Caco-2 (cell line): Measurements from ENCODE around the gene MAN1A1. TPM values are rescaled to one million over a fixed set of nuclear protein-coding genes. Genes with fewer than 3 reads are reported as not detected.

Experiments
- BruUV-seq: library from RNA; stranded (reverse); fragments of 400-500 nt; replicated peaks from 2 replicates; lab custom pipeline; 2021; lab: Mats Ljungman, UMichigan
- CTCF ChIA-PET: fragments of 300-600 bp; sonication (Branson Sonifier 250); formaldehyde crosslinking; loops from one replicate; lab custom pipeline; 2022; ENCODE audit warnings: antibody characterized with exemption; lab: Charles Lee
- POLR2A ChIA-PET: fragments of 300-600 bp; sonication (Branson Sonifier 250); formaldehyde crosslinking; loops from one replicate; lab custom pipeline; 2022; ENCODE audit warnings: antibody characterized with exemption; lab: Charles Lee
- DNase-seq, 2 experiments: peaks; one replicate each; pipeline versions ENCODE4 v3.0.0 to v3.0.0-alpha.2; 2020 to 2022
- H3K27me3 ChIP-seq: replicated peaks from 2 replicates; pipeline ENCODE4 v1.6.0; 2011; ENCODE audit warnings: low read length; ENCODE audit not compliant: control insufficient read depth, insufficient read depth
- H3K36me3 ChIP-seq: 2 replicates; pipeline ENCODE4 v1.5.1; 2011; ENCODE audit warnings: low read length; ENCODE audit not compliant: control insufficient read depth, insufficient read depth
- H3K4me1 ChIP-seq: fragments of 250-450 bp; sonication (Bioruptor Pico); 2 replicates; pipeline ENCODE4 v1.5.1; 2020; ENCODE audit warnings: mild to moderate bottlenecking
- H3K4me3 ChIP-seq: 2 replicates; pipeline ENCODE4 v1.5.1; 2011; ENCODE audit warnings: low read depth, mild to moderate bottlenecking, control low read depth, low read length
- H3K9me3 ChIP-seq: fragments of 250-450 bp; sonication (Bioruptor Pico); 2 replicates; pipeline ENCODE4 v1.5.1; 2020; ENCODE audit warnings: mild to moderate bottlenecking, moderate library complexity
- H3K27ac Mint-ChIP-seq: one replicate; pipeline ENCODE4 v1.8.0; 2022; ENCODE audit warnings: mixed read lengths; ENCODE audit not compliant: unreplicated experiment
- H3K27me3 Mint-ChIP-seq: one replicate; pipeline ENCODE4 v1.8.0; 2022; ENCODE audit warnings: mixed read lengths; ENCODE audit not compliant: insufficient read depth, unreplicated experiment
- H3K36me3 Mint-ChIP-seq: one replicate; pipeline ENCODE4 v1.8.0; 2022; ENCODE audit warnings: mild to moderate bottlenecking, mixed read lengths; ENCODE audit not compliant: insufficient read depth, unreplicated experiment
- H3K4me1 Mint-ChIP-seq: one replicate; pipeline ENCODE4 v1.8.0; 2022; ENCODE audit warnings: low read depth, mixed read lengths; ENCODE audit not compliant: unreplicated experiment
- H3K4me3 Mint-ChIP-seq: one replicate; pipeline ENCODE4 v1.8.0; 2022; ENCODE audit warnings: mild to moderate bottlenecking, moderate library complexity, mixed read lengths; ENCODE audit not compliant: unreplicated experiment
- H3K9me3 Mint-ChIP-seq: one replicate; pipeline ENCODE4 v1.8.0; 2022; ENCODE audit warnings: mixed read lengths; ENCODE audit not compliant: unreplicated experiment
- intact Hi-C: fragments of 100-400 bp; cut with micrococcal nuclease; formaldehyde crosslinking; loops from one replicate; pipeline ENCODE4 v1.10.0; 2022; ENCODE audit not compliant: unreplicated experiment
- total RNA-seq: library from RNA; stranded (reverse); gene quantifications from 2 replicates; pipeline ENCODE4 v1.2.3, GENCODE V29; 2022
- TF ChIP-seq, protein P1 (sequence below), 2 experiments: fragments of 200-600 bp in 1 of 2; IDR thresholded peaks; 1 replicate in 1 of 2; 2 replicates in 1 of 2; pipeline versions ENCODE4 v1.5.1 to v1.8.0; 2011 to 2022; ENCODE audit warnings: antibody characterized with exemption in 1 of 2, control low read depth in 1 of 2, inconsistent platforms in 1 of 2, low read depth in 1 of 2, low read length in 1 of 2, mild to moderate bottlenecking in 1 of 2, moderate library complexity in 1 of 2; ENCODE audit not compliant: insufficient read depth in 1 of 2, severe bottlenecking in 1 of 2, unreplicated experiment in 1 of 2

MAN1A1 gene
- total RNA-seq, 1 experiment from 2014 or later: 28.7 TPM

DNA sequence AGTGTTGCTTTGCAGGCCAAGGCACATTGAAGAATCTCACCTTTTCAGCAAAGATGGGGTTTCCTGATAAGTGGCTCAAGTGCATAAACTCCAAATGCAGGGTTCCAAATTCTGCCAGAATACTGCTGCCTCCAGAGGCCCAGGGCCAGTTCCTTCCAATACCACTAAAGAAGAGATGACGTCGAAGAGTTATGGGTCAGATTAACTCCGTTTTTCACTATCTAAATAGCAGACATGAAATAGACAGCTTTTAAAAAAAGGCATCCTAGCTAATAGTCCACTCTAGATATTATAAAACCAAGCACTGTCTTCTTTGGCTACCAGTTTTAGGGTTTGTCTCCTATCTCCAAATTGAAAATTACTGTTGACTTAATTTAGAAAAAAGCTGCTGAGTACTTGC is 144.8 kb downstream of the MAN1A1 start:
- peaks cover 3% of the 10 kb centered on the region for H3K4me1 Mint-ChIP-seq
- H3K9me3 Mint-ChIP-seq: no peaks in the 10 kb centered on the region
- peaks cover 18% of the 10 kb centered on the region for H3K36me3 Mint-ChIP-seq
- POLR2A ChIA-PET: no interaction called here
- H3K9me3 ChIP-seq: no peaks in the 10 kb centered on the region
- no peak overlapping the region for H3K27ac Mint-ChIP-seq
- H3K27me3 ChIP-seq: no peaks in the 10 kb centered on the region
- H3K4me1 ChIP-seq: no peaks in the 10 kb centered on the region
- CTCF ChIA-PET: interaction anchor here (0.6 kb wide), 1 partner anchor 74 kb away, joined by 4 read pairs; no protein-coding TSS in a partner anchor
- intact Hi-C loops: no loop called here
- TF ChIP-seq, protein P1, sequence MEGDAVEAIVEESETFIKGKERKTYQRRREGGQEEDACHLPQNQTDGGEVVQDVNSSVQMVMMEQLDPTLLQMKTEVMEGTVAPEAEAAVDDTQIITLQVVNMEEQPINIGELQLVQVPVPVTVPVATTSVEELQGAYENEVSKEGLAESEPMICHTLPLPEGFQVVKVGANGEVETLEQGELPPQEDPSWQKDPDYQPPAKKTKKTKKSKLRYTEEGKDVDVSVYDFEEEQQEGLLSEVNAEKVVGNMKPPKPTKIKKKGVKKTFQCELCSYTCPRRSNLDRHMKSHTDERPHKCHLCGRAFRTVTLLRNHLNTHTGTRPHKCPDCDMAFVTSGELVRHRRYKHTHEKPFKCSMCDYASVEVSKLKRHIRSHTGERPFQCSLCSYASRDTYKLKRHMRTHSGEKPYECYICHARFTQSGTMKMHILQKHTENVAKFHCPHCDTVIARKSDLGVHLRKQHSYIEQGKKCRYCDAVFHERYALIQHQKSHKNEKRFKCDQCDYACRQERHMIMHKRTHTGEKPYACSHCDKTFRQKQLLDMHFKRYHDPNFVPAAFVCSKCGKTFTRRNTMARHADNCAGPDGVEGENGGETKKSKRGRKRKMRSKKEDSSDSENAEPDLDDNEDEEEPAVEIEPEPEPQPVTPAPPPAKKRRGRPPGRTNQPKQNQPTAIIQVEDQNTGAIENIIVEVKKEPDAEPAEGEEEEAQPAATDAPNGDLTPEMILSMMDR (IDR thresholded peaks at IDR 0.05; ENCODE audit: insufficient read depth in 1 of 2, low read depth in 1 of 2, low read length in 1 of 2, severe bottlenecking in 1 of 2, unreplicated experiment in 1 of 2): no peak
- no TSS peak for BruUV-seq
- no peak for DNase-seq
- H3K4me3 Mint-ChIP-seq: no peak overlapping the region
- 0 out of 2 replicates have a peak, but pooled peaks cover 1% of the 10 kb centered on the region for H3K36me3 ChIP-seq
- no peak overlapping the region for H3K4me3 ChIP-seq
- no peaks in the 10 kb centered on the region for H3K27me3 Mint-ChIP-seq

DNA sequence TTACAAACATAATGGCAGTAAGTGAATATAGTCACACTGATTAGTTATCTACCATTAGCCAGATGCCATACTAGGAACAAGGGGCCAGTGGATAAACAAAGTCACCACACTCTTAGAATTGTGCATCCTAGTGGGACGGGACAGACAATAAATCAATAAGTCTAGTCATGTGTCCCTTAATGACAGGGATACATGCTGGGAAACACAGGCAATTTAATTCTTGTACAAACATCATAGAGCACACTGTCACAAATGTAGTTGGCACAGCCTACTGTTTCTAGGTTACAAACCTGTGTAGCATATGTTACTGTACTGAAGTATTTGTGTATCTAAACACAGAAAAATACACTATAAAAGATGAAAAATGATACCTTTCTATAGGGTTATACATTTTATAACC is 148.1 kb downstream of the MAN1A1 start:
- Mint-ChIP-seq H3K27me3 (no peaks in the 10 kb centered on the region), H3K36me3 (peaks cover 27% of the 10 kb centered on the region), H3K4me1 (no peaks in the 10 kb centered on the region), H3K27ac (no peak overlapping the region), H3K9me3 (no peaks in the 10 kb centered on the region), H3K4me3 (no peak overlapping the region)
- ChIA-PET CTCF (no interaction called here), POLR2A (no interaction called here)
- no peaks in the 10 kb centered on the region for H3K9me3 ChIP-seq
- BruUV-seq: no TSS peak
- intact Hi-C loops: no loop called here
- H3K4me3 ChIP-seq: no peak overlapping the region
- TF ChIP-seq, protein P1 (IDR thresholded peaks at IDR 0.05; ENCODE audit: insufficient read depth in 1 of 2, low read depth in 1 of 2, low read length in 1 of 2, severe bottlenecking in 1 of 2, unreplicated experiment in 1 of 2): no peak
- no peaks in the 10 kb centered on the region for H3K27me3 ChIP-seq
- DNase-seq: no peak
- 0 out of 2 replicates have a peak, but pooled peaks cover 1% of the 10 kb centered on the region for H3K36me3 ChIP-seq
- no peaks in the 10 kb centered on the region for H3K4me1 ChIP-seq

DNA sequence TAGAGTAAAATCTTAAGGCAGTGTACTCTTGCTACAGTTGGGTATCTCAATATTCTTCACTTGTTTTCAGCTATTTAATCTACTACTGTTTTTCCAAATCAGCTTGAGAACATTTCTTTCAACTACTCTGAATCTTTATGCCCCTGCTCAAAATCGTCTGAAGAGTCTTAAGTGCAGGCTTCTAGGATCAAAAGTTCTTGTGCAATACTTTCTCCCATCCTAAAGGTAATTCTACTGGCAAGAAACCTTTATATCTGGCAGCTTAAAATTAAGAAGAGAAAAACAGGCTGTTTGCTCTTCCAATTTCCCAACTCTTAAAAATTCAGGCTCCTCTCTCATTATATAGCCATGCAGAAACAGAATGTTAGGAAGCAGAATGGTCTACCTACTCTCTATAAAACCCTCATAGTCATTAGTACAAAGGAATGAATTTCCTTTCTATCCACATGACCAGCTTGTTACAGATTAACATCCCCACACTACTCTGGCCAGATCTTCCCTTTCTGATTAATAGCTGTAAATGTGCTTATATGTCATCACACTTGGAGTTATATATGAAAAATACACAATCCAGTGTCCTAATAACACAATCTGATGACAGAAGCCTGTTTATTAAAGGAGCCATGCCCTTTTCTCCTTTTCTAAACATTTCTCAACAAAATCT is 148.9 kb downstream of the MAN1A1 start:
- no TSS peak for BruUV-seq
- H3K27me3 Mint-ChIP-seq: no peaks in the 10 kb centered on the region

More for the DNA sequence above, 148.9 kb downstream of the MAN1A1 start:
- Histone ChIP-seq H3K9me3 (no peaks in the 10 kb centered on the region), H3K27me3 (no peaks in the 10 kb centered on the region), H3K4me3 (no peak overlapping the region), H3K36me3 (0 out of 2 replicates have a peak, but pooled peaks cover 1% of the 10 kb centered on the region), H3K4me1 (no peaks in the 10 kb centered on the region)
- ChIA-PET CTCF (no interaction called here), POLR2A (no interaction called here)
- intact Hi-C loops: no loop called here
- no peak for DNase-seq
- TF ChIP-seq, protein P1 (IDR thresholded peaks at IDR 0.05; ENCODE audit: insufficient read depth in 1 of 2, low read depth in 1 of 2, low read length in 1 of 2, severe bottlenecking in 1 of 2, unreplicated experiment in 1 of 2): no peak
- Mint-ChIP-seq H3K4me1 (no peaks in the 10 kb centered on the region), H3K9me3 (no peaks in the 10 kb centered on the region), H3K36me3 (peaks cover 32% of the 10 kb centered on the region), H3K27ac (no peak overlapping the region), H3K4me3 (no peak overlapping the region)
